ENCODE results near the gene RAB39A.

DNA sequence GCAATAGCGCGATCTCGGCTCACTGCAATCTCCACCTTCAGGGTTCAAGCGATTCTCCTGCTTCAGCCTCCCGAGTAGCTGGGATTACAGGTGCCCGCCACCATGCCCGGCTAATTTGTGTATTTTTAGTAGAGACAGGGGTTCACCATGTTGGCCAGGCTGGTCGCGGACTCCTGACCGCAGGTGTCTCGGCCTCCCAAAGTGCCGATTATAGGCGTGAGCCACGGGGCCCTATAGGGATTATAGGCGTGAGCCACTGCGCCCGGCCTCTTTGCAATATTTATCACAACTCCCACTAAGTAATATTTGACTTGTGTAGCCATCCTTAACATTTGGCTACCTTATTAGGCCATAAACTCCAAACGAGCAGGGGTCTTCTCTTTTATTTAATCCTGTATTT is 79.6 kb downstream of the RAB39A start:
- no peak for TF ChIP-seq CTCF (IDR thresholded peaks at IDR 0.05)
- TF ChIP-seq POLR2A (IDR thresholded peaks at IDR 0.05): no peak

All from adrenal gland (tissue), 5 donors.